ENCODE results near the gene NHEJ1.

GRCh38 chr2:219099329-219099728 lies 61.3 kb downstream of the NHEJ1 start:
- TF ChIP-seq CTCF (IDR thresholded peaks at IDR 0.05; ENCODE audit: low read depth, low read length, poor library complexity, severe bottlenecking) (no peak), EZH2phosphoT487 (IDR thresholded peaks at IDR 0.05; ENCODE audit: borderline replicate concordance, low read length) (no peak)

Measured in DOHH2 (cell line).